SK-N-SH treated with all-trans-retinoic acid at 6 μM for 48 hours (cell line): ENCODE measurements around the gene DUSP3.
A peak's percentile ranks its signal among the peaks of the same experiment; 100 is the strongest.
"Not testable (repeated sequence)": the region's sequence is repeated elsewhere in the genome, so short reads cannot be mapped to it uniquely, and the experiment has no call there.

Experiments used
- ATAC-seq: fragments of 200-7000 bp; cut with Tn5 transposase; 3 replicates; pipeline ENCODE4 v1.9.1; 2020; ENCODE audit warnings: mild to moderate bottlenecking, moderate library complexity
- ARNTL ChIP-seq: fragments of 450-650 bp; formaldehyde crosslinking; IDR thresholded peaks from 2 replicates; pipeline ENCODE4 v1.5.0; 2020; ENCODE audit warnings: low read depth, mild to moderate bottlenecking, moderate library complexity, borderline replicate concordance
- BACH2 ChIP-seq: fragments of 250-450 bp; sonication (Bioruptor Pico); IDR thresholded peaks from 2 replicates; pipeline ENCODE4 v1.9.0; 2021; ENCODE audit warnings: mild to moderate bottlenecking, borderline replicate concordance
- CSDC2 ChIP-seq: fragments of 250-450 bp; sonication (Bioruptor Pico); IDR thresholded peaks from 2 replicates; pipeline ENCODE4 v1.5.0; 2020; ENCODE audit warnings: mild to moderate bottlenecking, moderate library complexity
- ESRRG ChIP-seq: fragments of 250-450 bp; sonication (Bioruptor Pico); IDR thresholded peaks from 2 replicates; pipeline ENCODE4 v1.6.1; 2021; ENCODE audit warnings: mild to moderate bottlenecking
- GLIS3 ChIP-seq: fragments of 250-450 bp; sonication (Bioruptor Pico); IDR thresholded peaks from 2 replicates; pipeline ENCODE4 v1.5.0; 2020; ENCODE audit warnings: mild to moderate bottlenecking, moderate library complexity
- ISL1 ChIP-seq: fragments of 250-450 bp; sonication (Bioruptor Pico); IDR thresholded peaks from 2 replicates; pipeline ENCODE4 v2.1.2; 2022; ENCODE audit warnings: mild to moderate bottlenecking, moderate library complexity
- OSR1 ChIP-seq: fragments of 250-450 bp; sonication (Bioruptor Pico); IDR thresholded peaks from 2 replicates; pipeline ENCODE4 v1.8.0; 2022; ENCODE audit warnings: moderate library complexity, mild to moderate bottlenecking, inconsistent platforms
- PPARA ChIP-seq: fragments of 250-450 bp; sonication (Bioruptor Pico); IDR thresholded peaks from 2 replicates; pipeline ENCODE4 v1.5.0; 2020; ENCODE audit warnings: mild to moderate bottlenecking, borderline replicate concordance
- RARB ChIP-seq: fragments of 250-450 bp; sonication (Bioruptor Pico); IDR thresholded peaks from 2 replicates; pipeline ENCODE4 v1.8.0; 2021; ENCODE audit warnings: mild to moderate bottlenecking, moderate library complexity
- SNAI2 ChIP-seq: fragments of 250-450 bp; sonication (Bioruptor Pico); IDR thresholded peaks from 2 replicates; pipeline ENCODE4 v1.5.0; 2020; ENCODE audit warnings: mild to moderate bottlenecking, moderate library complexity
- TCF4 ChIP-seq: fragments of 250-450 bp; sonication (Bioruptor Pico); IDR thresholded peaks from 2 replicates; pipeline ENCODE4 v1.8.0; 2021; ENCODE audit warnings: mild to moderate bottlenecking, moderate library complexity, borderline replicate concordance
- TOX ChIP-seq: fragments of 250-450 bp; sonication (Bioruptor Pico); IDR thresholded peaks from 2 replicates; pipeline ENCODE4 v1.8.0; 2021; ENCODE audit warnings: mild to moderate bottlenecking, moderate library complexity, borderline replicate concordance
- ZC3H10 ChIP-seq: fragments of 250-450 bp; sonication (Bioruptor Pico); IDR thresholded peaks from 2 replicates; pipeline ENCODE4 v1.5.1; 2021; ENCODE audit warnings: mild to moderate bottlenecking, moderate library complexity
- ZFP3 ChIP-seq: fragments of 250-450 bp; sonication (Bioruptor Pico); IDR thresholded peaks from 2 replicates; pipeline ENCODE4 v1.5.0; 2020; ENCODE audit warnings: mild to moderate bottlenecking, moderate library complexity
- ZFP30 ChIP-seq: fragments of 450-650 bp; formaldehyde crosslinking; IDR thresholded peaks from 2 replicates; pipeline ENCODE4 v1.5.0; 2022; ENCODE audit warnings: mild to moderate bottlenecking, moderate library complexity
- ZNF565 ChIP-seq: fragments of 450-650 bp; formaldehyde crosslinking; conservative IDR thresholded peaks from 2 replicates; pipeline ENCODE4 v1.5.0; 2020; ENCODE audit warnings: low read depth, mild to moderate bottlenecking, moderate library complexity
- ZNF70 ChIP-seq: fragments of 450-650 bp; formaldehyde crosslinking; IDR thresholded peaks from 2 replicates; pipeline ENCODE4 v1.5.0; 2020; ENCODE audit warnings: mild to moderate bottlenecking, moderate library complexity
- TF ChIP-seq, protein P1 (sequence below): fragments of 250-450 bp; sonication (Bioruptor Pico); IDR thresholded peaks from 2 replicates; pipeline ENCODE4 v1.5.0; 2020; ENCODE audit warnings: mild to moderate bottlenecking, moderate library complexity
- TF ChIP-seq, protein P2 (sequence below): fragments of 250-450 bp; sonication (Bioruptor Pico); IDR thresholded peaks from 2 replicates; pipeline ENCODE4 v1.5.1; 2020; ENCODE audit warnings: low read depth, mild to moderate bottlenecking, moderate library complexity
- TF ChIP-seq, protein P3 (sequence below): fragments of 250-450 bp; sonication (Bioruptor Pico); IDR thresholded peaks from 2 replicates; pipeline ENCODE4 v1.8.0; 2021; ENCODE audit warnings: low read depth, mild to moderate bottlenecking, moderate library complexity, borderline replicate concordance
- TF ChIP-seq, protein P4 (sequence below): fragments of 250-450 bp; sonication (Bioruptor Pico); IDR thresholded peaks from 2 replicates; pipeline ENCODE4 v1.5.1; 2021; ENCODE audit warnings: mild to moderate bottlenecking, moderate library complexity

DUSP3 gene

DNA sequence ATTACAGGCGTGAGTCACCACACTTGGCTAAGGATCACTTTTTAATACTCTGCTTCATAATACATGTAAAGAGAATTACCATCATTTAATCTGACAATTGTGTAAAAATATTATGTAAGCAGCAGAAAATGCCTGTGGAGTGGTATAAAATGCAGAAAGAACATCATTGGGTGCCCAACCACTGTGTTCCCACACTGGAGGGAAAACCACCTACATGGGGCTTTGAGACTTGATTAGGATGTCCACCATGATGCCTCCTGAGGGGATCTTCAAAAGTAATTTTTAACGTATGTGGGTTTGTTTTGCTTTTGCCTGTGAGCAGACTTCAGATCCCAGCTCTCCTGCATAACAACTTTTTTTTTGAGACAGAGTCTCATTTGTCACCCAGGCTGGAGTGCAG is 20.3 kb upstream of the DUSP3 start:
- TF ChIP-seq GLIS3 (CRISPR knock-in tag), result no peak
- no peak for ATAC-seq

DNA sequence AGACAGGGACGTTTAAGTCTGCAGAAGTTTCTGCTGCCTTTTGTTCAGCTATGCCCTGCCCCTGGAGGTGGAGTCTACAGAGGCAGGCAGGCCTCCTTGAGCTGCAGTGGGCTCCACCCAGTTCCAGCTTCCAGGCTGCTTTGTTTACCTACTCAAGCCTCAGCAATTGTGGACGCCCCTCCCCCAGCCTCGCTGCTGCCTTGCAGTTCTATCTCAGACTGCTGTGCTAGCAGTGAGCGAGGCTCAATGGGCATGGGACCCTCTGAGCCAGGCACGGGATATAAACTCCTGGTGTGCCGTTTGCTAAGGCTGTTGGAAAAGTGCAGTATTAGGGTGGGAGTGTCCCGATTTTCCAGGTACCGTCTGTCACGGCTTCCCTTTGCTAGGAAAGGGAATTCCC is 19.2 kb upstream of the DUSP3 start:
- not testable (repeated sequence) for ATAC-seq

DNA sequence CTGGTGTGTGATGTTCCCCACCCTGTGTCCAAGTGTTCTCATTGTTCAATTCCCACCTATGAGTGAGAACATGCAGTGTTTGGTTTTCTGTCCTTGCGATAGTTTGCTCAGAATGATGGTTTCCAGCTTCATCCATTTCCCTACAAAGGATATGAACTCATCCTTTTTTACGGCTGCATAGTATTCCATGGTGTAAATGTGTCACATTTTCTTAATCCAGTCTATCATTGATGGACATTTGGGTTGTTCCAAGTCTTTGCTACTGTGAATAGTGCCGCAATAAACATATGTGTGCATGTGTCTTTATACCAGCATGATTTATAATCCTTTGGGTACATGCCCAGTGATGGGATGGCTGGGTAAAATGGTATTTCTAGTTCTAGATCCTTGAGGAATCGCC is 13.9 kb upstream of the DUSP3 start:
- ATAC-seq, result not testable (repeated sequence)

DNA sequence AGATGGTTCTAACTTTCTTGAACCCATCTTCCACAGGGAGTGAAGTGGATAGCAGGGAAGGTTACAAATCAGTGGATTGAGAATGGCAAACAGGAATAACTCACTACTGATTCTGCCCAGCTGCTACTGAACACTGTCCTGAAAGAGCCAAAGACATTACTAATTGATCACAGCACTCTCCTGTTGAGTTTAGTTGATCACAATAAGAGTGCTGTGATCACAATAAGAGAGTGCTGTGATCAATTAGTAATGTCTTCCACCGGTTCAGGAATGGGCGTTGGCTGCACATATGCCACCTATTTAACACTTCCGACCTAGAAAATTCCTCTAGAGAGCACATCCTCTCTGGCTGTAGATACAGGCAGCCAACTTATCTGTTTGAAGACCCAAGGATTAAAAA is 12.8 kb upstream of the DUSP3 start:
- TF ChIP-seq PPARA (no peak), ZFP3 (CRISPR knock-in tag) (no peak), ESRRG (no peak), ZFP30 (no peak), RARB (CRISPR knock-in tag) (no peak), ISL1 (CRISPR knock-in tag) (no peak), SNAI2 (CRISPR knock-in tag) (no peak), ARNTL (CRISPR knock-in tag) (no peak), TOX (no peak), ZC3H10 (CRISPR knock-in tag) (no peak), ZNF70 (CRISPR knock-in tag) (no peak), BACH2 (CRISPR knock-in tag) (no peak), CSDC2 (no peak), OSR1 (no peak), ZNF565 (no peak)
- TF ChIP-seq, protein P1, sequence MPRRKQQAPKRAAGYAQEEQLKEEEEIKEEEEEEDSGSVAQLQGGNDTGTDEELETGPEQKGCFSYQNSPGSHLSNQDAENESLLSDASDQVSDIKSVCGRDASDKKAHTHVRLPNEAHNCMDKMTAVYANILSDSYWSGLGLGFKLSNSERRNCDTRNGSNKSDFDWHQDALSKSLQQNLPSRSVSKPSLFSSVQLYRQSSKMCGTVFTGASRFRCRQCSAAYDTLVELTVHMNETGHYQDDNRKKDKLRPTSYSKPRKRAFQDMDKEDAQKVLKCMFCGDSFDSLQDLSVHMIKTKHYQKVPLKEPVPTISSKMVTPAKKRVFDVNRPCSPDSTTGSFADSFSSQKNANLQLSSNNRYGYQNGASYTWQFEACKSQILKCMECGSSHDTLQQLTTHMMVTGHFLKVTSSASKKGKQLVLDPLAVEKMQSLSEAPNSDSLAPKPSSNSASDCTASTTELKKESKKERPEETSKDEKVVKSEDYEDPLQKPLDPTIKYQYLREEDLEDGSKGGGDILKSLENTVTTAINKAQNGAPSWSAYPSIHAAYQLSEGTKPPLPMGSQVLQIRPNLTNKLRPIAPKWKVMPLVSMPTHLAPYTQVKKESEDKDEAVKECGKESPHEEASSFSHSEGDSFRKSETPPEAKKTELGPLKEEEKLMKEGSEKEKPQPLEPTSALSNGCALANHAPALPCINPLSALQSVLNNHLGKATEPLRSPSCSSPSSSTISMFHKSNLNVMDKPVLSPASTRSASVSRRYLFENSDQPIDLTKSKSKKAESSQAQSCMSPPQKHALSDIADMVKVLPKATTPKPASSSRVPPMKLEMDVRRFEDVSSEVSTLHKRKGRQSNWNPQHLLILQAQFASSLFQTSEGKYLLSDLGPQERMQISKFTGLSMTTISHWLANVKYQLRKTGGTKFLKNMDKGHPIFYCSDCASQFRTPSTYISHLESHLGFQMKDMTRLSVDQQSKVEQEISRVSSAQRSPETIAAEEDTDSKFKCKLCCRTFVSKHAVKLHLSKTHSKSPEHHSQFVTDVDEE (CRISPR knock-in tag), result no peak
- TF ChIP-seq, protein P2, sequence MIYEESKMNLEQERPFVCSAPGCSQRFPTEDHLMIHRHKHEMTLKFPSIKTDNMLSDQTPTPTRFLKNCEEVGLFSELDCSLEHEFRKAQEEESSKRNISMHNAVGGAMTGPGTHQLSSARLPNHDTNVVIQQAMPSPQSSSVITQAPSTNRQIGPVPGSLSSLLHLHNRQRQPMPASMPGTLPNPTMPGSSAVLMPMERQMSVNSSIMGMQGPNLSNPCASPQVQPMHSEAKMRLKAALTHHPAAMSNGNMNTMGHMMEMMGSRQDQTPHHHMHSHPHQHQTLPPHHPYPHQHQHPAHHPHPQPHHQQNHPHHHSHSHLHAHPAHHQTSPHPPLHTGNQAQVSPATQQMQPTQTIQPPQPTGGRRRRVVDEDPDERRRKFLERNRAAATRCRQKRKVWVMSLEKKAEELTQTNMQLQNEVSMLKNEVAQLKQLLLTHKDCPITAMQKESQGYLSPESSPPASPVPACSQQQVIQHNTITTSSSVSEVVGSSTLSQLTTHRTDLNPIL (CRISPR knock-in tag), result no peak
- TF ChIP-seq, protein P3, sequence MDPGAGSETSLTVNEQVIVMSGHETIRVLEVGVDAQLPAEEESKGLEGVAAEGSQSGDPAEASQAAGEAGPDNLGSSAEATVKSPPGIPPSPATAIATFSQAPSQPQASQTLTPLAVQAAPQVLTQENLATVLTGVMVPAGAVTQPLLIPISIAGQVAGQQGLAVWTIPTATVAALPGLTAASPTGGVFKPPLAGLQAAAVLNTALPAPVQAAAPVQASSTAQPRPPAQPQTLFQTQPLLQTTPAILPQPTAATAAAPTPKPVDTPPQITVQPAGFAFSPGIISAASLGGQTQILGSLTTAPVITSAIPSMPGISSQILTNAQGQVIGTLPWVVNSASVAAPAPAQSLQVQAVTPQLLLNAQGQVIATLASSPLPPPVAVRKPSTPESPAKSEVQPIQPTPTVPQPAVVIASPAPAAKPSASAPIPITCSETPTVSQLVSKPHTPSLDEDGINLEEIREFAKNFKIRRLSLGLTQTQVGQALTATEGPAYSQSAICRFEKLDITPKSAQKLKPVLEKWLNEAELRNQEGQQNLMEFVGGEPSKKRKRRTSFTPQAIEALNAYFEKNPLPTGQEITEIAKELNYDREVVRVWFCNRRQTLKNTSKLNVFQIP (CRISPR knock-in tag), result no peak
- peak; percentile 92 for ATAC-seq

DNA sequence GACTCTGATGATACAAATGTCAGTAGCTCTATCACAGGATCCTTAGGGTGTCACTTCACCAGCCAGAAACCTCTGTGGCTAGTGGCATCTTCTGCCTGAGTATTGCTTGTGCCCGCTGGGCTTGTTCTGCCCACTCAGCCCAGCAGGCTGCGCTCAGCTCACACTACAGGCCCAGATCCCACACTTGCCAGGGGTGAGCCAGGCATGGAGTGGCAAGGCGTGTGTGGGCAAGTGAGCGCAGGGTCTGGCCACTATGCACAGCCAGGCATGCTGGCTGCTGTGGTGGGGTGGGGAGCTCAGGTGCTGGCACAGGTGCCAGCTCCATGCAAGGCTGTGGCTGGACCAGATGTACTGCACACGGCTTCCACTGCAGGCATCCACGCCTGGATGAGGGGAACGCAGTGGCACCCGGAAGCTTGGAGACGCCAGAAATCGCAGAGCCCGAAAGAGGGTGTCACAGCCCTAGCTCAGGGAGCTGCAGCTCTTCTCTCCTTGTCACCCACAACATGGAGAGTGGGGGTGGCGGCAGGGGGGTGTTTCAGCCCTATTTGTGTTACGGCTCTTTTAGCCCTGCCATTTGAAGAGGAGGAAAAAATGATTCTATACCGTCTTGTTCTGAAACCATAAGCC is 11.6 kb upstream of the DUSP3 start:
- TF ChIP-seq PPARA (no peak), CSDC2 (no peak), SNAI2 (CRISPR knock-in tag) (no peak), TCF4 (CRISPR knock-in tag) (no peak), ZNF70 (CRISPR knock-in tag) (no peak), OSR1 (no peak), RARB (CRISPR knock-in tag) (no peak), ZFP30 (no peak), BACH2 (CRISPR knock-in tag) (no peak)
- TF ChIP-seq, protein P2 (CRISPR knock-in tag), result no peak
- TF ChIP-seq, protein P3 (CRISPR knock-in tag), result no peak
- TF ChIP-seq, protein P4, sequence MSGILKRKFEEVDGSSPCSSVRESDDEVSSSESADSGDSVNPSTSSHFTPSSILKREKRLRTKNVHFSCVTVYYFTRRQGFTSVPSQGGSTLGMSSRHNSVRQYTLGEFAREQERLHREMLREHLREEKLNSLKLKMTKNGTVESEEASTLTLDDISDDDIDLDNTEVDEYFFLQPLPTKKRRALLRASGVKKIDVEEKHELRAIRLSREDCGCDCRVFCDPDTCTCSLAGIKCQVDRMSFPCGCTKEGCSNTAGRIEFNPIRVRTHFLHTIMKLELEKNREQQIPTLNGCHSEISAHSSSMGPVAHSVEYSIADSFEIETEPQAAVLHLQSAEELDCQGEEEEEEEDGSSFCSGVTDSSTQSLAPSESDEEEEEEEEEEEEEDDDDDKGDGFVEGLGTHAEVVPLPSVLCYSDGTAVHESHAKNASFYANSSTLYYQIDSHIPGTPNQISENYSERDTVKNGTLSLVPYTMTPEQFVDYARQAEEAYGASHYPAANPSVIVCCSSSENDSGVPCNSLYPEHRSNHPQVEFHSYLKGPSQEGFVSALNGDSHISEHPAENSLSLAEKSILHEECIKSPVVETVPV (CRISPR knock-in tag), result no peak
- ATAC-seq, result peak; percentile 68
